Activated CD8-positive, alpha-beta memory T cell treated with anti-CD3 and anti-CD28 coated beads, Interleukin-2, amount 50 U/mL, for 4 hours (primary cell): ENCODE data around the gene PCNX2.

Experiments
- DNase-seq: peaks from one replicate; pipeline ENCODE4 v3.0.0-alpha.2; 2020

The PCNX2 gene

DNA sequence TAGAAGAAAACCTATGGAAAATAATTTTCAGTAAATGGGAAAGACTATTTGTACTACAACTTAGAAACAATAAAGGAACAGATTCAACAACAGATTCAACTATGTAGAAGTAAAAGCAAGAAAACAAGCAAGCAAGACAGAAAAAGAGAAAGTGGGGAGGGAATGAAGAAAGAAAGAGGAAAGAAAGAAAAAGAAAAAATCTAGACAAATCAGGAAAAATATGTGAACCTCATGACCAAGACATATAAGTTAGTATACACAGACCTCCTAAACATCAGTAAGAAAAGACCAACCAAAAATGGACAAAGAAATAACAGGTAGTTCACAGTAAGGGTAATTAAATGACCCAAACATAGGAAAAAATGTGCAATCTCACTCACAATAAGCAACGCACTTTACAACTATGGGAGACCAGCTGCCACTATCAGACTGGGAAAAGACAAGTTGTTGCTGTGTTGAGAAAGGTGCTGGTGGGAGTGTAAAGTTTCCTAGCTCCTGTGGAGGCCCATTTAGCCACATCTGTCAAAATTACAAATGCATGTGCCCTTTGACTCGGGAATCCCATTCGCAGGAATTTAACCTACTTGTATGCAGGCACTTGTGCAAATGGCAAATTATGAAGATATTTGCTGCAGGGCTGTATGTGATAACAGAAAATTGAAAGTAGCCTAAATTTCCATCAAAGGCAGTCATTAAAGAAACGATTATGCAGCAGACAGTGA is 18.1 kb upstream of the PCNX2 start:
- no peak for DNase-seq

- DNase-seq = no peak
Observed at GRCh38 chr1:233304489-233305102, 9.1 kb upstream of the PCNX2 start.

DNA sequence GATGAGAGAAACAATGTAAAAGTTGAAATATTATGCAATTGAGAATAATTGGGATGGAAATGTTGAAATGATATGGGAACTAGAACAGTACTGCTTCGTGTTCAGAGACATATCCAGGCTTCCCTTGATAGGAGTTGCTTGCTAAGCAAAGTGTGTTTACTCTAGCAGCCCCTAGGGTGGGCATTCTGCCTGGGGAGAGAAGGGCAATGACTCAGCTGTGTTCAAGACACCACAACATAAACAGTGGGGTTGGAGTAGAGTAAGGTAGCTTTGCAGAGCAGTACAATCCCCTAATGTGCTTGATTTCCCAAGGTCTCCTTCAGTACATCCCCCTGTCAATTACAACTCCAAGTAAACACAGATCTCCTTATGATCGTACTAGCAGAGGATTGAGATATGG is 4.8 kb upstream of the PCNX2 start:
- no peak for DNase-seq

- DNase-seq = no peak
Observed at GRCh38 chr1:233299450-233299849, 3.9 kb upstream of the PCNX2 start.

- DNase-seq = no peak
Observed at GRCh38 chr1:233295975-233296322, 424 bp upstream of the PCNX2 start.

DNA sequence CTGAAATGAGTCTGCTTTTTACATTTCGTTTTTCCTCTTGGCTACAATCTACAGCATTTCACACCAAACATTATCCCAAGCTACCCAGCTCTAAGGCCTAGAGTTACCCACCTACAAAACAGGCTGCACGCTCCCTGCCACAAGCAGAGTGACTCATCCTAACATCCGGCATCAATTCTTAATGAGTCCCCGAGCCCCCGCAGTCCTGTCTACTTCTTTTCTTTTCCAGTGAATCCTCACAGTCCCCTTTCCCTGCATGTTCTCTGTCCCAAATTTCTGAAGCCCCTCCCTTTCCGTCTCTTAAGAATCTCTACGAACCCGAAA is 650 bp downstream of the PCNX2 start:
- DNase-seq = peak; percentile 43

DNA sequence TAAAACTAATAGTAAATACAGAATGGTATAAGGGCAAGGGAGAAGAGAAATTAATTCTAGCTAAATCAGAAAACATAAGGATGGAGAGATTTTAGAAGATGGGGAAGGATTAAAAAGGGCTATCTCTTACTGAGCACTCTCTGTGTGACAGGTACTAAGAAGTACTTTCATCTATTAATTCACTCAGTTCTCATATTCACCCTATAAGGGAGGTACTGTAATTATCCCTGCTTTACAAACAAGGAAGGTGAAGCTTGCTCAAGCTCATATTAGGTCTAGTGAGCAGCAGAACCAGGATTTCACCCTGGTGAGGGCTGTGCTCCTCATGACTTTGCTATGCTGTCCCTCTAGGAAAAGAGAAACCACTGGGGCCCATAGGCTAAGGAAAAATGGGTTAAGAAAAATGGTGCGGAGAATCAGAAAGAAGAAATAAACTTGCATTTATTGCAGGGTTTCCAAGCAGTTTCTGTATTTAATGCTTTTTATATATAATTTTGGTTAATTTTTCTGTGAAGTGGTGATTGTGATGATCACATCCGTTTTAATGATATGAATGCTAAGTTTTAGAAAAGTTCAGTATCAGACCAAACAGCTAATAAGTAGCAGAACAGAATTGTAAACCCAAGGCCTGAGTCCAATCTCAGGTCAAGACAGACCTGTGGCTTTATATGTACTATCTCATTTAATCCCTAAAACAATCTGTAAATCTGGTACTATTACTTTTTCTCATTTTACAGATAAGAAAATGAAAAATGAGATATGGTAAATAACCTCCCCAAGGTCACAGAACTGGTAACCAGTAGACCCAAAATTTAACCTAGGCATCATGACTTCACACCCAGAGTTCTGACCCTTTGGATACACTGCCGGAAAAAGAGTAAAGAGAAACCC is 1.7 kb downstream of the PCNX2 start:
- DNase-seq = no peak

GRCh38 chr1:233290396-233291034 is 5.0 kb downstream of the PCNX2 start:
- DNase-seq = no peak

GRCh38 chr1:233289676-233290075 is 5.8 kb downstream of the PCNX2 start:
- no peak for DNase-seq

- DNase-seq = no peak
Observed at GRCh38 chr1:233282582-233282886, 13.0 kb downstream of the PCNX2 start.

GRCh38 chr1:233281711-233282581 is 13.6 kb downstream of the PCNX2 start:
- no peak for DNase-seq

DNA sequence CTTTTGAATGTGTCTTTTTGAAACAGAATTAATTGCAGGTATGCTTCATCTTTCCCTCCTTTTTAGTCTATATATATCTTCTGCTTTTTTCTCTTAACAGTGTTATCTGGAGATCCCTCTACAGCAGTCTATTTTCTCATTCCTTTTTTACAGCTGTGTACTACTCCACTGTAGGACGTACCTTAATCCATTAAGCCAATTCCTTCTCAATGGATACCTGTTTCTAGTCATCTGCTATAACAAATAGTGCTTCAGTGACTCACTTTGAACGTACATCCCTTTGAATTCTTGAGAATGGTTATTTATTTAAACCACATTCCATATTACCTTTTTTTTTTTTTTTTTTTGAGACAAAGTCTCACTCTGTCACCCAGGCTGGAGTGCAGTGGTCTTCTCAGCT is 15.6 kb downstream of the PCNX2 start:
- no peak for DNase-seq

- no peak for DNase-seq
Observed at GRCh38 chr1:233278631-233279030, 16.9 kb downstream of the PCNX2 start.

- no peak for DNase-seq
Observed at GRCh38 chr1:233277637-233278606, 17.6 kb downstream of the PCNX2 start.

DNA sequence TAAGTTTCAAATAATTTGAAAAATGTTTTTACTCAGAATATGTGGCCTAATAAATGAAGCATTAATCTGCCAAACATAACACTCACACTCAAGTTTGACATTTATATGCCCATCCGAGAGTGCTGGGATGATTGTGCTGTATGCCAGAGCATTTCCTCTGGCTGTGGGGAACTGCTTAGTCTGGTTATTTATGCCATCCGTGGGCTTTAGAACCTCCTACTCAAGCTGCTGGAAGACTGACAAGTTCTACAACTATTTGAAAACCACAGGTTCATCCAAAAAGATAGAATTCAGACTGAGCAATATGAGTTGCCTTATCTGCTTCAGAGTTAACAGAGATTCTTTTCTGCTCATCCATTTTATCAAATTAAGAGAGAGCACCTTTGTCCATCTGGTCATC is 25.9 kb downstream of the PCNX2 start:
- DNase-seq = no peak

- DNase-seq = no peak
Observed at GRCh38 chr1:233268389-233269022, 27.0 kb downstream of the PCNX2 start.

DNA sequence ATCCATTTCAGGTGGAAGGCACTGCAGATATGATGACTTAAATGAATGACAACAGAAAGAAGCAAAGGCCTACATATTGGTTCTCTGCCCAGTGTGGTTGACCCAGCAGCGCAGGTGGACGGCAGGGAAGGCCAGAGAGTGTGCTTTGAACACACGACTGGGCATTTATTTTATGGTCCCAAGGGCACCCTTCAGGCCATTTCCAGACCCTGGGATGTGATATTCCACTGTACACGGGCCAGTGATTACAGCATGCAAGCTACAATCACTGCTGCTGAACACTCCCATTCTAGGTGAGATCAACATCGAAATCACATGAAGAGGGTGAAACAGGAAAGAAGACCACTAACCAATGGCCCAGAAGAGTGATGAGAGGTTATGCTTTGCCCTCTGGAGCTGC is 33.8 kb downstream of the PCNX2 start:
- no peak for DNase-seq

GRCh38 chr1:233261206-233261605 is 34.3 kb downstream of the PCNX2 start:
- DNase-seq = no peak

- no peak for DNase-seq
Observed at GRCh38 chr1:233257786-233258185, 37.7 kb downstream of the PCNX2 start.

- DNase-seq = no peak
Observed at GRCh38 chr1:233256789-233257188, 38.7 kb downstream of the PCNX2 start.

GRCh38 chr1:233256191-233256590 is 39.3 kb downstream of the PCNX2 start:
- no peak for DNase-seq
